Astrocyte of the hippocampus (primary cell): ENCODE measurements around the gene DDAH2.
A peak's percentile ranks its signal among the peaks of the same experiment; 100 is the strongest.

Experiments
- DNase-seq: peaks from one replicate; pipeline ENCODE4 v3.0.0; 2011; ENCODE audit warnings: low read depth, low spot score

The DDAH2 gene

DNA sequence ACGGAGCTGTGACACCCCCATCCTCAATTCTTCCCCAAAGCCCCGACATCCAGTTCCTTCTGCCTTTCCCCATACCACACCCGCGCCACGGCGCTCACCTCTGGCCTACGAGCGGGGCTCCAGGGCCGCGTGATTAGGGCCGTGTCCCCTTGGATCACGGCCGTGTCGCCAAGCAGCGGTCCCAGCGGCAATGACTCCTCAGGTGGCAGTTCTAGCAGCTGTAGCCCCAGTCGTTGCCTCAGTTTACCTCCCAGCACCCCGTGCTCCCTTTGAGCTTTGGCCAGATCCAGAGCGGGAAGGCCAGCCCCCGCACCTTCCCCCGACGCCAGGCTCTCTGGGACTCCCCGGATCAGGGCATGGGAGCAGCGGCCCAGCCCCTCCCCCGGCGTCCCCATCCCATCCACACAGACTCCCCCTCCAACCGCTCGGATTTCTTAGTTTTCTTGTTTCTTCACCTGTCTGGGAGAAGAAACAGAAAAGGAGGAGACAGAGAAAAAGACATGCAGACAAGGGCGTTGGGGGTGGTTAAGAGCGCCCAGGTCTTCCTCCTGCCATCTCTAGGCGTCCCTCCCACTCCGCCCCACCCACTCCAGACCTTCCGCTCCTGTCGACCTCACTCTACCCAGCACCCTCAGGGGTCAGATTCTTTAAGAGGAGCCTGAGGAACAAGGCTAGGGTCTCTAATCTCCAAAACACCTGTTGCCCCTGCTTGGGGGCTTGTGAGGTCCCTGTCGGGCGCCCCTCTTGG lies at the start of gene DDAH2:
TSS of gene DDAH2 (minus strand) at position 533 of the 748 bp plus-strand sequence. CDS start at position 395, 138 bp downstream.
- DNase-seq = no peak

DNA sequence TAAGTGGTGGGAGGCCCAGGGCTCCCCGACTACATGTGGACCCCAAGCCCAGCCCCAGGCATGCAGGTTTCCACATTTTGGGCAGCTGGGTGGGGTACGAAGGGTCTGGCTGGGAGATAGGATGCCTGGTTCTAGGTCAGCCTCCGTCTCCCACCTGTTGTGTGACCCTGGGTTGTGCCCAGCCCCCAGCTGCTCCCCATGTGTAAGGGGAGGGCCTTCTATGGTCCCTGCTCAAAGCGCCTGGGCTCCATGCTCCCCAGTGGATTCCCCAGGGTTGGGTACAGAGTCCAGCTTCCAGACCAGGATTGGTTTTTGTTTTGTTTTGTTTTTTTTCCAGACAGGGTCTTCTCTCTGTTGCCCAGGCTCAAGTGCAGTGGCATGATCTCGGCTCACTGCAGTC lies 49.1 kb upstream of the DDAH2 start:
- no peak for DNase-seq

DNA sequence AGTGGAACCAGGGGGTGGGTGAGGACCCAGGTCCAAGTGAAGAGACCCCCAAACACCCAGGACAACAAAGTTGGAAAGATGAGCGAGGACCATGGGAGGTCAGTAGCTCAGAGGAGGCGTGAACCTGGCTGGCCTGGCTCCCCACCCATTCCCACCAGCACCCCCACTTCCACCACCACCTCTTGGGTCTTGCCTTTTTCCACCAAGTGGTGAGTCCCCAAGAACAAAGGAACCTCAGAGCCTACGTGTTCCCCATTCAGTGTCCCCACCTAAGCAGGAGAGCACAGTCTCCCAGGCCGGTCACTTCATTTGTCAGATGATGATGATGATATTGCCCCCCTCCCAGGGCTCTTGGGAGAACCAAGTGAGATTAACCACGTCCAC lies 48.6 kb upstream of the DDAH2 start:
- no peak for DNase-seq

GRCh38 chr6:31776989-31777666 lies 48.0 kb upstream of the DDAH2 start, which contains the start of gene VWA7:
VWA7 (minus strand) TSS chr6:31777328; CDS start chr6:31776779, 549 bp downstream.
- DNase-seq = peak; percentile 84

DNA sequence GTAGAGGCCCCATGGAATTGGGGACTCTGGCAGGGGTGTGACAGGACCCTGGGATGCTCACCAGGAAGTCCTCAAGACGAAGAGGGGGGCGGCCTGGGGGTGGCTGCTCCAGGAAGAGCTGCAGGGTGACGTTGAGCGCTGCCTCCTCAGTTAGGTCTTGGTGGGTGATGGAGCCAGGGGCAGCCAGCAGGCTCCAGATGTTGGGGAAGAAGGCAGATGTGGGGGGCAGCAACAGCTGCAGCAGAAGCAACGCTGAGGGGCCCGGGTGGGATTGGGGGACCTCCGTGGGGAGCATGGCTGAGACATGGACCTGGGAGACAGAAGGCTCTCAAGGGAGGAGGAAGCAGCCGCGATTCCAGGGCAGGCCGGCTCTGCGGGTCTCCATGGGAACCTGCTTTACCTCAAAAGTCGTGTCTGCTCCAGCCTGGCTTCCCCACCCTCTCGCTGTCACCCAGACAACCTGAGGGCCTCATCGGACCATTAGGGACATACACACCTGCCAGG lies 47.4 kb upstream of the DDAH2 start:
- peak; percentile 16 for DNase-seq

DNA sequence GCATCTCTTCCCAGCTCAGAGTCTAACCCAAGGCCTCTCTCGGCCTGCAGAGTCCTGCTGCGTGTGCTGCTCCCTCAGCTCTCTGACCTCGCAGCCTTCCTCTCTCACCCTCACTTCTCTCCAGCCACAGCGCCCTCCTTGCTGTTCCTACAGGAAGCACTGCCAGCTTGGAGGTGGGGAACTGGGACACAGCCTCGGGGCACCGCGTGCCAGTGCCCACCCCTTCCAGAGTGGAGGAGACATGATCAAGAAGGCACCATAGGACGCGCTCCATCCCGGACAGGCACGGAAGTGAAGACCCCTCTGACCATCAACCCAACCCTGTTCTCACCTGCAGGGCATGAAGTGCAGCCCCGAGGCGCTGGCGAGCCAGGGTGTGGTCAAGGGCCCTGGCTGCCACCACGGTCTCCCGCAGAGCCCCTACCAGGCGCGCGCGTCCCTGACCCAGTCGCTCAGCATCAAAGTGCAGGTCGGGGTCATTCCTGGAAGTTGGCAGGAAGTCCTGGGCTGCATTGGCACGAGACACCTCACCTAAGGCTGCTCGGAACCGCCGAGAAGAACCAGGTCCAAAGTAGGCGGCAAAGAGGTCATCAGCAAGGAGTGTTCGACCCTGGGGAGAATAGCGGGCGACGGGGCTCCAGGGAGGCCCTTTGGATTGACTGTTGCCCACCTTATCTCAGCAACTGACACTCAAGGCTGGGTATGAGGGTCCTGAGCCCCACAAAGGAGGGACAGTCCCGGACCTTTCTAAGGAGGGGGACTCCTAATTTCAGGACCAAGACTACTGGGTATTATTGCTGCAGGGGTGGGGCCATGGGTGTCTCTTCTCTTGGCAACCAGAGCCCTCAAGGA lies 46.8 kb upstream of the DDAH2 start:
- DNase-seq = no peak

GRCh38 chr6:31775184-31775583 lies 46.1 kb upstream of the DDAH2 start:
- no peak for DNase-seq

GRCh38 chr6:31771992-31772358 lies 42.9 kb upstream of the DDAH2 start:
- DNase-seq = no peak

DNA sequence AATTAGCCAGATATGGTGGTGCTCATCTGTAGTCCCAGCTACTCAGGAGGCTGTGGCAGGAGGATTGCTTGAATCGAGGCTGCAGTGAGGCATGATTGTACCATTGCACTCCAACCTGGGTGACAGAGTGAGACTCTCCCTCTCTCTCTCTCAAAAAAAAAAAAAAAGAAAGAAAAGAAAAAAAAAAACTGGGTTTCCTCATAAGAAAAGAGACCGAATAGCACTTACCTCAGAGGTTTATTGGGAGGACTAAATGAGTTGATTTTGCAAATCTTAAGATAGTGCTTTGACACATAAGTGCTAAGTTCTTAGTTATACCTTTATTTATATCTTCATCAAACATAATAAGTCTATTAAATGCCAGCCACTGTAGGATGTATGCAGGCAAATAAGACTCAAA lies 41.8 kb upstream of the DDAH2 start:
- no peak for DNase-seq

DNA sequence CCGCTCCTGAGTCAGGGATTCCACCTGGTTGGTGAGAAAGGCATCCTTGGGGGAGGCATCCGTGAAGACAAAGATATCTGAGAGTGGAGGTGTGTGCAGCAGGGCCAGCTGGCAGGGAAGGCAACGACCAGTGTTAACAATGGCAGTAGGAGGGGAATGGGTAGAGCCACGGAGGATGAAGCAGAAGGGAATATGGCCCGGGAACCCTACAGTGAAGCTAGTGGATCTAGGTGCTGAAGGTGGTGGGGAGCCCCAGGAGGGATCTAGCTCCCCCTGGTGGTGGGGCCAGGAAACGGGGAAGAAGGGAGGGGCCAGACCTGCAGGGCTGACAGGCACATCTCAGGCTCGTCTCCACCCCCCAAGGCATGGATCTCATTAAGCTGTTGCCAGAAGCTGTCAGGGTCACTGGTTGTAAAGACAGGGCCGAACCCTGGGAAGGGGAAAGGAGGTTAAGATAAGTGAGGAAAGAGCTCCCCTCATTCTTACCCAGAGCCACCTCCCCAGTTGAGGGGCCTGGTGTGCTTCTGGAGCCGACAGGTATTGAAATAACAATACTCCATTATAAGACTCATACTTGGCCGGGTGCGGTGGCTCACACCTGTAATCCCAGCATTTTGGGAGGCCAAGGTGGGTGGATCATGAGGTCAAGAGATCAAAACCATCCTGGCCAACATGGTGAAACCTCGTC lies 40.7 kb upstream of the DDAH2 start:
- DNase-seq = peak; percentile 37

DNA sequence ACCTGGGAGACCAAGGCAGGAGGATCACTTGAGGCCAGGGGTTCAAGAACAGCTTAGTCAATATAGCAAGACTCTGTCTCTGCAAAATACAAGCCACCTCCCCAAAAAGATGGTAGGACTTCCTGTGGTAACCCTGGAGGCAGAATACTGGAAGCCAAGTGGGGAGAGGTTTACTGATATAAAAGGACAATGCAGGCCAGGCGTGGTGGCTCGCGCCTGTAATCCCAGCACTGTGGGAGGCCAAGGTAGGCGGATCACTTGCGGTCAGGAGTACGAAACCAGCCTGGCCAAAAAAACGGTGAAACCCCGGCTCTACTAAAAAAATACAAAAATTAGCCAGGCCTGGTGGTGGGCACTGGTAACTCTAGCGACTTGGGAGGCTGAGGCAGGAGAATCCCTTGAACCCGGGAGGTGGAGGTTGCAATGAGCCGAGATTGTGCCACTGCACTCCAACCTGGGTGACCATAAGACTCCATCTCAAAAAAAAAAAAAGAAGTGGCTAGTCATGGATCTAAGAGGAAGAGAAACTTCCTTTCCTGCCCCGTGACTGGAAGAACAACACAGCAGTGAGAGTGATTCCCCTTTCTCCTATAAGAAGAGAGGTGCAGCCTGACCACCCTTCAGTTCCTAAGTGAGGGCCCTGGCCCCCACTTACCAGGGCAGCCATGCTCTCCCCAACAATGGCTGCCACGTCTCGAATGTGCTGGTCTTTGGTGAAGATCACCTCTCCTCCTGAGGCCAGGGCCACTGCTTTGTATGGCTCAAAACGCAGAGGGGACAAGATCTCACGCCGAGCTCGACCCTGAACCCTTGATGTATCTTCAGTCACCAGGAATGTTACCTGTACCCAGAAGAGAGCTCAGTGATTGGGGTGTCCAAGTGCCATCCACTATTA lies 39.5 kb upstream of the DDAH2 start:
- no peak for DNase-seq

GRCh38 chr6:31767096-31767645 lies 38.1 kb upstream of the DDAH2 start:
- no peak for DNase-seq

GRCh38 chr6:31765910-31766794 lies 37.1 kb upstream of the DDAH2 start:
- peak; percentile 21 for DNase-seq

GRCh38 chr6:31765559-31765909 lies 36.4 kb upstream of the DDAH2 start:
- no peak for DNase-seq

DNA sequence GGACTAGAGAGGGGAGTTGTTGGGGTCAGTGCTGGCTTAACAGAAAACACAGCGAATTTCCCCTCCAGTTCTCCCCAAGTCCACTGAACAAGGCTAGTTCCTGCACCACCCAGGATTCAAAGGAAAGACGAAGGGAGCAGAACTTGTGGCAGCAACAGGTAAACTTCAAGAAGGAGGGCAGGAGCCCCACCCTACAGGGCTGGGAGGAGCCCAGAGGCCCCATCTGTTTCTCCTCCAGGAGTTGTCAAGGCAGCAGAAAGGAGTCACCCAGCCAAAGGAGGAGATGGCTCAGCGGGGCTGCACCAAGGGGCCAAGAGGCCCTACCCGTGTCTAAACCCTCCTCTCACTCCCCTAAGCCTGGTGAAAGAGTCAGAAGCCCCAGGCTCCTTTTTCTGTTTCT lies 35.1 kb upstream of the DDAH2 start:
- no peak for DNase-seq

- peak; percentile 66 for DNase-seq
These were observed 34.5 kb upstream of the DDAH2 start for GRCh38 chr6:31763619-31763940.

DNA sequence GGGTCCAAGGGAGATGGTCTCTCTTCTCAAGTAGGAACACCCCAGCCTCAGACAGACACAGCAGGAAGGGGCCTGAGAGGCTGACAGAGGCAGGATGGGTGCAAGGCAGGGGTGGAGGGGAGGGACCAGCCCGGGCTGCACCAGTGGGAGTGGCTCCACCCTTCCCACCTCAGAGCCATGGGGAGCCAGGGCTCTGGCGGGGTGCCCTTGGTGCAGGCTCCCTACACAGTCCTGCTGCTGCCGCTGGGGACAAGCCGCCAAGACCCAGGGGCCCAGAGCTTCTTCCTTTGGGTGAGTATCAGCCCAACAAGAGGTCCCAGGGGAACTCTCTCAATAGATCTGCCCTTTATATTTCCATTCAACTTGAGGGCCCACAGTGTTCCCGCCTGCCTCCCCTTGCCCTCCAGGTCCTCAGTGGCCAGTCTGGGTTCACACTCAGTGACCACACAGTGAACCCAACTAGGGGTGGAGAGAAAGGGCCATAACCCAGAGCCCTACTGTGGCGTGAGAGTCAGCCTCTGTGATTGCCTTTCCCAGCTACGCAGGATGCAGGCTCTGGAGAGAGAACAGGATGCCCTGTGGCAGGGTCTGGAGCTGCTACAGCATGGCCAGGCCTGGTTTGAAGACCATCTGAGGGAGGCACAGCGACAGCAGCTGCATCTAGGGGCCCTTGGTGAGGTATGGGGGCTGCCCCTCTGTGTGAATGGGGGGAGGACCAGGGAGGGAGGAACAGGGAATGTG lies 33.9 kb upstream of the DDAH2 start:
- DNase-seq = no peak

DNA sequence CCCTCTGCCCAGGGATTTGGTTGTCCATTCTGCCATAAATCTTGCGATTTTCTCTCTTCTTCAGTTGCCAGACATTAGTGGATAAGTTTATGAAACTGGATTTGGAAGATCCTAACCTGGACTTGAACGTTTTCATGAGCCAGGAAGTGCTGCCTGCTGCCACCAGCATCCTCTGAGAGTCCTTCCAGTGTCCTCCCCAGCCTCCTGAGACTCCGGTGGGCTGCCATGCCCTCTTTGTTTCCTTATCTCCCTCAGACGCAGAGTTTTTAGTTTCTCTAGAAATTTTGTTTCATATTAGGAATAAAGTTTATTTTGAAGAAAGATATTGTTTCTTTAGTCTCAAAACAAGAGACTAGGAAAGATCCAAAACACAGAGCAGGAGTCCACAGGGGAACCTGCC lies 33.3 kb upstream of the DDAH2 start, which contains the start of gene SAPCD1:
TSS of gene SAPCD1 (plus strand) at position 301 of the 400 bp plus-strand sequence. CDS start 399 bp downstream, outside the sequence.
- DNase-seq = no peak

DNA sequence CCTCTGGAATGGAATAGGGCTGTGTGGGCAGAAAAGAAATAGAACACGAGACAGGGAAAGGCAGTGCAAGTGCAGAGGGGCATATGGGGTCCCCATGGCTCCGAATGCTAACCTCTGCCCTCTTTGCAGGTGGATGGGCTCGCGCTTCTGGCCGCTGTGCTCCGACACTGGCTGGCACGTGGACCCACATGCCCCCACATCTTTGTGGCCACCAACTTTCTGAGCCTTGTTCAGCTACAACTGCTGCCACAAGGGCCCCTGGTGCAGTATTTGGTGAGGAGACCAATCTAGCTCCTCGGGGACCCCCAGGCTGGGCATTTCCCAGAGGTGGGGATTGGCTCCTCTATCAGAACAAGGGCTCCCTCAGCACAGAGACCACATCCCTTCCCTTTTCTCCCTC lies 32.2 kb upstream of the DDAH2 start:
- DNase-seq = no peak
